HG03196 (cell line): ENCODE measurements around the gene IQCM.
"Not testable (repeated sequence)": the region's sequence is repeated elsewhere in the genome, so short reads cannot be mapped to it uniquely, and the experiment has no call there.

ENCODE experiments used
- ATAC-seq: cut with Tn5 transposase; IDR thresholded peaks from one replicate; pipeline ENCODE4 v1.9.1; 2021; ENCODE audit not compliant: unreplicated experiment

IQCM gene

GRCh38 chr4:149489321-149489720 lies 326.3 kb downstream of the IQCM start:
- no peak for ATAC-seq

- ATAC-seq: no peak
Measured at GRCh38 chr4:149486861-149487260, 328.8 kb downstream of the IQCM start.

- ATAC-seq: not testable (repeated sequence)
Measured at GRCh38 chr4:149468669-149469068, 347.0 kb downstream of the IQCM start.

GRCh38 chr4:149466446-149466845 lies 349.2 kb downstream of the IQCM start:
- no peak for ATAC-seq

- no peak for ATAC-seq
Measured at GRCh38 chr4:149465955-149466354, 349.7 kb downstream of the IQCM start.

- ATAC-seq: no peak
Measured at GRCh38 chr4:149443537-149443936, 372.1 kb downstream of the IQCM start.

- ATAC-seq: no peak
Measured at GRCh38 chr4:149441338-149441737, 374.3 kb downstream of the IQCM start.

GRCh38 chr4:149426461-149426860 lies 389.2 kb downstream of the IQCM start:
- no peak for ATAC-seq

GRCh38 chr4:149409555-149409962 lies 406.1 kb downstream of the IQCM start:
- no peak for ATAC-seq

- ATAC-seq: no peak
Measured at GRCh38 chr4:149409146-149409545, 406.5 kb downstream of the IQCM start.

GRCh38 chr4:149404143-149404542 lies 411.5 kb downstream of the IQCM start:
- ATAC-seq: no peak

GRCh38 chr4:149403081-149403480 lies 412.6 kb downstream of the IQCM start:
- no peak for ATAC-seq

GRCh38 chr4:149398993-149399392 lies 416.6 kb downstream of the IQCM start:
- ATAC-seq: no peak

- no peak for ATAC-seq
Measured at GRCh38 chr4:149370785-149371420, 444.7 kb downstream of the IQCM start.

GRCh38 chr4:149370002-149370401 lies 445.6 kb downstream of the IQCM start:
- no peak for ATAC-seq

- ATAC-seq: no peak
Measured at GRCh38 chr4:149353241-149353640, 462.4 kb downstream of the IQCM start.

- ATAC-seq: no peak
Measured at GRCh38 chr4:149349541-149349940, 466.1 kb downstream of the IQCM start.

GRCh38 chr4:149347139-149347538 lies 468.5 kb downstream of the IQCM start:
- no peak for ATAC-seq

- ATAC-seq: no peak
Measured at GRCh38 chr4:149345424-149345823, 470.2 kb downstream of the IQCM start.

GRCh38 chr4:149344436-149344835 lies 471.2 kb downstream of the IQCM start:
- ATAC-seq: no peak

- ATAC-seq: no peak
Measured at GRCh38 chr4:149343614-149344013, 472.0 kb downstream of the IQCM start.

GRCh38 chr4:149341117-149341516 lies 474.5 kb downstream of the IQCM start:
- not testable (repeated sequence) for ATAC-seq

- no peak for ATAC-seq
Measured at GRCh38 chr4:149328161-149328560, 487.5 kb downstream of the IQCM start.
